Panc1 (cell line): ENCODE measurements around the gene MAML1.

Source experiments
- POLR2AphosphoS5 ChIP-seq: IDR thresholded peaks from 2 replicates; pipeline ENCODE4 v1.6.1; 2012; ENCODE audit warnings: mild to moderate bottlenecking, low read depth, low read length, moderate library complexity
- SIN3A ChIP-seq: IDR thresholded peaks from 2 replicates; pipeline ENCODE4 v1.6.1; 2012; ENCODE audit warnings: low read depth, mild to moderate bottlenecking, low read length, moderate library complexity, borderline replicate concordance; ENCODE audit not compliant: insufficient read depth
- TCF7L2 ChIP-seq: IDR thresholded peaks from 2 replicates; pipeline ENCODE4 v1.6.1; 2011; ENCODE audit warnings: mild to moderate bottlenecking, low read depth, low read length, inconsistent platforms
- TF ChIP-seq, protein P1 (sequence below): fragments of 450-650 bp; IDR thresholded peaks from 2 replicates; pipeline ENCODE4 v1.5.1; 2017; ENCODE audit warnings: mild to moderate bottlenecking
- TF ChIP-seq, protein P2 (sequence below), 2 experiments: IDR thresholded peaks; 2 replicates each; pipeline ENCODE4 v1.6.1; 2011 to 2012; ENCODE audit warnings: low read depth in 2 of 2, control low read depth in 1 of 2, low read length in 1 of 2, mild to moderate bottlenecking in 1 of 2, moderate library complexity in 1 of 2; ENCODE audit not compliant: insufficient read depth in 1 of 2

- TF ChIP-seq, protein P1, sequence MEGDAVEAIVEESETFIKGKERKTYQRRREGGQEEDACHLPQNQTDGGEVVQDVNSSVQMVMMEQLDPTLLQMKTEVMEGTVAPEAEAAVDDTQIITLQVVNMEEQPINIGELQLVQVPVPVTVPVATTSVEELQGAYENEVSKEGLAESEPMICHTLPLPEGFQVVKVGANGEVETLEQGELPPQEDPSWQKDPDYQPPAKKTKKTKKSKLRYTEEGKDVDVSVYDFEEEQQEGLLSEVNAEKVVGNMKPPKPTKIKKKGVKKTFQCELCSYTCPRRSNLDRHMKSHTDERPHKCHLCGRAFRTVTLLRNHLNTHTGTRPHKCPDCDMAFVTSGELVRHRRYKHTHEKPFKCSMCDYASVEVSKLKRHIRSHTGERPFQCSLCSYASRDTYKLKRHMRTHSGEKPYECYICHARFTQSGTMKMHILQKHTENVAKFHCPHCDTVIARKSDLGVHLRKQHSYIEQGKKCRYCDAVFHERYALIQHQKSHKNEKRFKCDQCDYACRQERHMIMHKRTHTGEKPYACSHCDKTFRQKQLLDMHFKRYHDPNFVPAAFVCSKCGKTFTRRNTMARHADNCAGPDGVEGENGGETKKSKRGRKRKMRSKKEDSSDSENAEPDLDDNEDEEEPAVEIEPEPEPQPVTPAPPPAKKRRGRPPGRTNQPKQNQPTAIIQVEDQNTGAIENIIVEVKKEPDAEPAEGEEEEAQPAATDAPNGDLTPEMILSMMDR, result no peak
- TF ChIP-seq, protein P2, sequence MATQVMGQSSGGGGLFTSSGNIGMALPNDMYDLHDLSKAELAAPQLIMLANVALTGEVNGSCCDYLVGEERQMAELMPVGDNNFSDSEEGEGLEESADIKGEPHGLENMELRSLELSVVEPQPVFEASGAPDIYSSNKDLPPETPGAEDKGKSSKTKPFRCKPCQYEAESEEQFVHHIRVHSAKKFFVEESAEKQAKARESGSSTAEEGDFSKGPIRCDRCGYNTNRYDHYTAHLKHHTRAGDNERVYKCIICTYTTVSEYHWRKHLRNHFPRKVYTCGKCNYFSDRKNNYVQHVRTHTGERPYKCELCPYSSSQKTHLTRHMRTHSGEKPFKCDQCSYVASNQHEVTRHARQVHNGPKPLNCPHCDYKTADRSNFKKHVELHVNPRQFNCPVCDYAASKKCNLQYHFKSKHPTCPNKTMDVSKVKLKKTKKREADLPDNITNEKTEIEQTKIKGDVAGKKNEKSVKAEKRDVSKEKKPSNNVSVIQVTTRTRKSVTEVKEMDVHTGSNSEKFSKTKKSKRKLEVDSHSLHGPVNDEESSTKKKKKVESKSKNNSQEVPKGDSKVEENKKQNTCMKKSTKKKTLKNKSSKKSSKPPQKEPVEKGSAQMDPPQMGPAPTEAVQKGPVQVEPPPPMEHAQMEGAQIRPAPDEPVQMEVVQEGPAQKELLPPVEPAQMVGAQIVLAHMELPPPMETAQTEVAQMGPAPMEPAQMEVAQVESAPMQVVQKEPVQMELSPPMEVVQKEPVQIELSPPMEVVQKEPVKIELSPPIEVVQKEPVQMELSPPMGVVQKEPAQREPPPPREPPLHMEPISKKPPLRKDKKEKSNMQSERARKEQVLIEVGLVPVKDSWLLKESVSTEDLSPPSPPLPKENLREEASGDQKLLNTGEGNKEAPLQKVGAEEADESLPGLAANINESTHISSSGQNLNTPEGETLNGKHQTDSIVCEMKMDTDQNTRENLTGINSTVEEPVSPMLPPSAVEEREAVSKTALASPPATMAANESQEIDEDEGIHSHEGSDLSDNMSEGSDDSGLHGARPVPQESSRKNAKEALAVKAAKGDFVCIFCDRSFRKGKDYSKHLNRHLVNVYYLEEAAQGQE (IDR thresholded peaks at IDR 0.05; ENCODE audit: insufficient read depth in 1 of 2, low read depth in 2 of 2, low read length in 1 of 2), result no peak
- no peak for TF ChIP-seq SIN3A
- TF ChIP-seq TCF7L2, result no peak
- no peak for TF ChIP-seq POLR2AphosphoS5
These were observed 92.1 kb downstream of the MAML1 start for GRCh38 chr5:179824745-179825112.
